ENCODE measurements around the gene PRELID1. TPM values are rescaled to one million over a fixed set of nuclear protein-coding genes. Genes with fewer than 3 reads are reported as not detected.
"Not testable (repeated sequence)": the region's sequence is repeated elsewhere in the genome, so short reads cannot be mapped to it uniquely, and the experiment has no call there.

The PRELID1 gene, protein sequence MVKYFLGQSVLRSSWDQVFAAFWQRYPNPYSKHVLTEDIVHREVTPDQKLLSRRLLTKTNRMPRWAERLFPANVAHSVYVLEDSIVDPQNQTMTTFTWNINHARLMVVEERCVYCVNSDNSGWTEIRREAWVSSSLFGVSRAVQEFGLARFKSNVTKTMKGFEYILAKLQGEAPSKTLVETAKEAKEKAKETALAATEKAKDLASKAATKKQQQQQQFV
- 100 to 1,000 TPM; 345 to 494 (median 375) TPM for polyA plus RNA-seq

DNA sequence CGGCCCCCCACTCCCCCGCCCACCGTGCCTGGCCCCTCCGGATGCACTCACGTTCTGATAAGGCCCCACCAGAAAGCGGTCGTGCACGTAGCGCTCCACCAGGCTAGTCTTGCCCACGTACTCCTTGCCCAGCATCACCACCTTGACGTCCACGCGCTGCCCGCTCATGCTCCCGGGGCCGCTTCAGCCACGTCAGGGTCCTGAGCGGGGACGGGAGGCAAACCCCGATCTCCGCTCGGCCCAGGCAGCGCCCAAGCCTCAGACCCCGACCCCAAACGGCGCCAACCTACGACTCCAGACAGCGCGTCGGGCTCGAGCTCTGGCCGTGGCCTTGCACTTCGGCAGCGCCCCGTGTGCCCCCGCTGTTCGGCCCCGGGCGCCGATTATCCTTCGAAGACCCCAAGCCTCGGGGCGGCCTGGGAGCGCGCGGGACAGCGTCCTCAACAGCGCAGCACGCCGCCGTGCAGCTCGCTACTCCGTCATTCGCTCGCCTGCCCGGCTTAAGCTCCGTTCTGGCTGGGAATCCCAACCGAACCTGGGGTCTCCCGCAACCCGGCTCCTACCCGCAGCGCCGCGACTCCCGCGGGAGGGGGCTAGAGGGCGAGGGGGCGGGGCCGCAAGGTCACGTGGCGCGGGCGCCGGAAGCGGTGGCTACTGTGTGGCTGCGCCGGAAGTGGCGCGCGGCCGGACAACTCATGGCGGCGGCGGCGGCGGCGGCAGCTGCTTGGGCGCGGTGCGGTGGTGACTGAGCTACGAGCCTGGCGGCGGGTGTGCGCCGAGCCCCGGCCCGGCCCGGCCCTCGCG, at the start of gene PRELID1, which contains the start of gene RAB24:
Gene PRELID1, plus strand, starts transcription at position 679 of the 804 bp plus-strand sequence. CDS start 187 bp downstream, outside the sequence.
Gene RAB24, minus strand, starts transcription at position 599 of the 804 bp plus-strand sequence. Its CDS starts 431 bp downstream, at position 168.
- peak; percentile 90 to 91 (median 91) for DNase-seq
- no peaks in the 10 kb centered on the region for H3K9me3 Mint-ChIP-seq
- H3K27me3 Mint-ChIP-seq (ENCODE audit: low read depth in 3 of 3), result peaks cover 16 to 32% (median 29%) of the 10 kb centered on the region in 3 donors
- H3K4me1 Mint-ChIP-seq, result peaks cover 81 to 83% of the 10 kb centered on the region in 2 donors
- peak within 1 kb of the TSS; percentile 95 to 98 (median 96) for H3K27ac Mint-ChIP-seq
- peaks cover 5 to 25% (median 19%) of the 10 kb centered on the region in 3 donors for H3K36me3 Mint-ChIP-seq
- peak within 1 kb of the TSS; percentile 90 to 95 (median 94) for H3K4me3 Mint-ChIP-seq

DNA sequence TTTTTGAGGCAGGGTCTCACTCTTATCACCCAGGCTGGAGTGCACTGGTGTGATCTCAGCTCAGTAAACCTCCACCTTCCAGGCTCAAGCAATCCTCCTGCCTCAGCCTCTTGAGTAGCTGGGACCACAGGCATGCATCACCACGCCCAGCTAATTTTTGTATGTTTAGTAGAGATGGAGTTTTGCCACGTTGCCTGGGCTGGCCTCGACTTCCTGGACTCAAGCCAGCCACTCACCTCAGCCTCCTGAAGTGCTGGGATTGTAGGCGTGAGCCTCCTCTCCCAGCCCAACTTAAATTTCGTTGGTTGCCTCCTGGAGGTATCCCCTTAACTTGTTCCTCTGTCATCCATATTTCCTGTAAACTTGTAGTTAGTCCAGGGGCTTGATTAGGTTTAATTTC, 47.3 kb upstream of the PRELID1 start:
- no peak overlapping the region for H3K4me3 Mint-ChIP-seq
- peak overlapping the region in 1 of 6 donors; percentile 58 for H3K27ac Mint-ChIP-seq
- H3K27me3 Mint-ChIP-seq (ENCODE audit: low read depth in 3 of 3), result peaks cover 0 to 8% (median 0%) of the 10 kb centered on the region in 3 donors
- H3K4me1 Mint-ChIP-seq, result peaks cover 2 to 13% of the 10 kb centered on the region in 2 donors
- no peaks in the 10 kb centered on the region for H3K9me3 Mint-ChIP-seq
- no peak for DNase-seq
- H3K36me3 Mint-ChIP-seq, result peaks cover 18 to 54% (median 30%) of the 10 kb centered on the region in 3 donors

DNA sequence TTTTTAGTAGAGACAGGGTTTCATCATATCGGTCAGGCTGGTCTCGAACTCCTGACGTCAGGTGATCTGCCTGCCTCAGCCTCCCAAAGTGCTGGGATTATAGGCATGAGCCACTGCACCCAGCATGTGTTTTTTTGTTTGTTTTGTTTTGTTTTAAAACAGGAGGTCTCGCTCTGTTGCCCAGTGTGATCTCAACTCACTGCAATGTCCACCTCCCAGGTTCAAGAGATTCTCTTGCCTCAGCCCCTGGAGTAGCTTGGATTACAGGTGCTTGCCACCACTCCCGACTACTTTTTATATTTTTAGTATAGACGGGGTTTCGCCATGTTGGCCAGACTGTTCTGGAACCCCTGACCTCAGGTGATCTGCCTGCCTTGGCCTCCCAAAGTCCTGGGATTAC, 44.9 kb upstream of the PRELID1 start:
- H3K4me3 Mint-ChIP-seq, result not testable (repeated sequence)

DNA sequence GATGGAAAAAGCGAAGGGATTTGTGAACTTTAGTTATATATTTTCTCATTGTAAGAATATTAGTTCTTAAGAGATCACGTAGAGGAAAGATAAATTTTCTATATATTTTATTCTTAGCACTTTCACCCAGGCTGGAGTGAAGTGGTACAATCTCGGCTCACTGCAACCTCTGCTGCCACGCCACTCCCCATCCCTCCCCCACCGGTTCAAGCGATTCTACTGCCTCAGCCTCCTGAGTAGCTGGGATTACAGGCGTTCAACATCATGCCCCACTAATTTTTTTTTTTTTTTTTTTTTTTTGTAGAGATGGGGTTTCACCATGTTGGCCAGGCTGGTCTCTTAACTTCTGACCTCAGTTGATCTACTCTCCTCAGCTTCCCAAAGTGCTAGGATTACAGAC, 42.6 kb upstream of the PRELID1 start:
- H3K4me3 Mint-ChIP-seq, result no peak overlapping the region
- peaks cover 12 to 47% (median 14%) of the 10 kb centered on the region in 3 donors for H3K36me3 Mint-ChIP-seq
- peaks cover under 1 to 2% of the 10 kb centered on the region in 2 donors for H3K4me1 Mint-ChIP-seq
- no peak for DNase-seq
- no peak overlapping the region for H3K27ac Mint-ChIP-seq
- no peaks in the 10 kb centered on the region for H3K9me3 Mint-ChIP-seq
- peaks cover 0 to 9% (median 0%) of the 10 kb centered on the region in 3 donors for H3K27me3 Mint-ChIP-seq (ENCODE audit: low read depth in 3 of 3)

More for the DNA sequence above, 44.9 kb upstream of the PRELID1 start:
- H3K36me3 Mint-ChIP-seq, result peaks cover 14 to 52% (median 16%) of the 10 kb centered on the region in 3 donors
- DNase-seq; H3K27me3 Mint-ChIP-seq (ENCODE audit: low read depth in 3 of 3); H3K9me3 Mint-ChIP-seq; H3K4me1 Mint-ChIP-seq: not testable (repeated sequence)
- peak overlapping the region in 1 of 6 donors; percentile 29 for H3K27ac Mint-ChIP-seq

DNA sequence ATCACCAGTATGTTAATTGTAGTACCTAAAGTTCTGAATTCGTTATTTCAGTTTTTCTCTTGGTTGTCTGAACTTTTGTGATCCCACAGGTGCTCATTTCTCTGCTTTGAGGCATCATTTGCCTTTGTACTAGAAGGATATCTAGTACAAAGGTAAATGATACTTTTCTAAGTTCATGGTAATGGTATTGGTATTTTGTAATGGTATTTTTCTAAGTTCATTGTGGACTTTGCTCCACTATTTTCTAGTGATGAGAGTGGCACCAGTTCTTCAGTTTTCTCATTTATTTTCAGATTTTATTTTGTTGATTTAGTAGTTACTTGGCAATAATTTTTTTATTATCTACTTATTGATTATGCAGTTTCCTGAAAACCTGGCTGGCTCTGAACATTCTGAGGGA, 42.1 kb upstream of the PRELID1 start:
- Mint-ChIP-seq H3K4me3 (no peak overlapping the region), H3K36me3 (peaks cover 12 to 51% (median 14%) of the 10 kb centered on the region in 3 donors), H3K27me3 (ENCODE audit: low read depth in 3 of 3) (peaks cover 0 to 9% (median 2%) of the 10 kb centered on the region in 3 donors), H3K27ac (peak overlapping the region in 1 of 6 donors; percentile 48), H3K9me3 (no peaks in the 10 kb centered on the region), H3K4me1 (no peaks in the 10 kb centered on the region)
- no peak for DNase-seq

DNA sequence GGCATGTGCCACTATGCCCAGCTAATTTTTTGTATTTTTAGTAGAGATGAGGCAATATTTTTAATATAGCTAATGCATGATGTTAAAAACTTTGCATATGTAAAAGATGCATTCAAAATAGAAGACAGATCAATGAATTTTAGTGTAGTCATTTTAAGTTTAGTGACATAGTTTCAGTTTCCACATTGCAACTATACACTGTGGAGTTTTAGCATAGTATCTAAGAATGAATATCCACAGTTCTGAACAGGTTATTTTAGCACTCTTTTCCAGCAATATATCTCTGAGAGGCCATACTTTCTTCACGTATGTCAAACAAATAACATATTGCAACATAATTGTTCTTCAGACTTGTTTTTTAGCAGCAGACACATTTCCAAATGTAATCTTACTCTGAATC, 39.4 kb upstream of the PRELID1 start:
- no peak for DNase-seq
- Mint-ChIP-seq H3K4me1 (no peaks in the 10 kb centered on the region), H3K9me3 (no peaks in the 10 kb centered on the region), H3K4me3 (no peak overlapping the region), H3K36me3 (peaks cover 14 to 45% (median 18%) of the 10 kb centered on the region in 3 donors), H3K27ac (peak overlapping the region in 1 of 6 donors; percentile 34), H3K27me3 (ENCODE audit: low read depth in 3 of 3) (peaks cover 0 to 6% (median 2%) of the 10 kb centered on the region in 3 donors)

DNA sequence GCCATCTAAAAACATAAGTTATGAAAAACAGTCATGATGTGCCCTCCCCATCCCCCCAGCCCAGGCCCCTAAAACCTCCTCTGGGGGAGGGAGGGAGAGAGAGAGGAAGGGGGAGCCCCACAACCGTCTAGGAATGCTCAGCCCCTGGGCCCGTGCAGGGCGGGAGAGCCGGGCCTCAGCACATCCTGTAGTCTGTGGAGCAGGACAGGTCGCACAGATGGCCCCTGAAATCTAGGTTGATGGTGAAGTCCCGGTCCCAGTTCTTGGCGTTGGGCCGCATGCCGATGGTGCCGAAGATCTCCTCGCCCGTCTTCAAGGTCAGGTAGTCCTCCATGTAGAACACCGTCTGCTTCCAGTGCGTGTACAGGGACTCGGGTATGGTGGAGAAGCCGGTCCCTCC, 38.2 kb upstream of the PRELID1 start:
- no peak for DNase-seq
- H3K9me3 Mint-ChIP-seq, result no peaks in the 10 kb centered on the region
- H3K36me3 Mint-ChIP-seq, result peaks cover 11 to 44% (median 13%) of the 10 kb centered on the region in 3 donors
- no peaks in the 10 kb centered on the region for H3K4me1 Mint-ChIP-seq
- H3K4me3 Mint-ChIP-seq, result no peak overlapping the region
- peaks cover 0 to 3% (median 2%) of the 10 kb centered on the region in 3 donors for H3K27me3 Mint-ChIP-seq (ENCODE audit: low read depth in 3 of 3)
- H3K27ac Mint-ChIP-seq, result no peak overlapping the region

DNA sequence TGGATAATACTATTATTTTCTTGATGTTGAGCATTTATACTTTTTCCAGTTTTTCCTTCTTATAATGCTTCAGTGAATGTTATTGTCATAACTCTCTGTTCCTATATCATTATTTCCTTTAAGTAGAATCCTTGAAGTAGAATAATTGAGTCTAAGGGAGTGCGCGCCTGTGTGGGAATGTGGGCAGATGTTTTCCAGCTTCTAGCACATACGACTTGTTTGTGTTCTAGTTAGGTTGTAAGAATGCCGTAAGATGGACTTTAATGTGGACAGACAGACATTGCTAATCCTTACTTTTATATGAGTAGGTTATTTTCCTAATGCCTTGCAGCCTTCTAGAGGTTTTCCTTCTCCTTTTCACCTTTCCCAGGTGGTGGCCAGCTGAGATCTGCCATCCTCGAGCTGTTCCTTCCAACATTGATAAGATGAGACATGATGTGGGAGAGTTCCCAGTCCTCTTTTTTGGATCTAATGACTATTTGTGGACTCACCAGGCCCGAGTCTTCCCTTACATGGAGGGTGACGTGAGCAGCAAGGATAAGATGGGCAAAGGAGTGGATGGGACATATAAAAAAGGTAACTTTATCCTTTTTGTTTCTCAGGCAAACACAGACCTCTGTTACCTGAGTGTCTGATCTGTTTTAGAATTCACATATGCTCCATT, 34.2 kb upstream of the PRELID1 start:
- Mint-ChIP-seq H3K9me3 (no peaks in the 10 kb centered on the region), H3K4me3 (no peak overlapping the region), H3K36me3 (peaks cover 10 to 52% (median 25%) of the 10 kb centered on the region in 3 donors), H3K27me3 (ENCODE audit: low read depth in 3 of 3) (peaks cover 0 to 2% (median 0%) of the 10 kb centered on the region in 3 donors), H3K4me1 (no peaks in the 10 kb centered on the region), H3K27ac (no peak overlapping the region)
- no peak for DNase-seq

DNA sequence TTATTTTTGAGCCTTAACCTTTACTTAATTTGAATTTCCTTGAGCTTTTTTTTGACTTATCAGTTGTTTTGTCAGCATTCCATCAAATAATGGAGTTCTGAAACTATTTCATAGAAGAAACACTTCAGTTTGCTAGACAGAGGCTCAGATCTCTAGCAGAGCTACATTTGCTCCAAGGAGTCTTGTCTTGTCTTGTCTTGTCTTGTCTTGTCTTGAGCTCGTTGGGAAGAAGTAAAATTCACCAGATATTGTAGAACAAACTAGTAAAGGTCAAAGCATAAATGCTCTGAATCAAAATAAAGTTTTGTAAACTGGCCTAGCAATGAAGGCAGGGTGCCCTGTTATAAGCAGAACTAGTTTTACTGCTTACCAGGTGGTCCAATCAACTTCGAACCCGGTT, 33.6 kb upstream of the PRELID1 start:
- Mint-ChIP-seq H3K4me3 (no peak overlapping the region), H3K9me3 (no peaks in the 10 kb centered on the region), H3K36me3 (peaks cover 11 to 55% (median 25%) of the 10 kb centered on the region in 3 donors), H3K4me1 (no peaks in the 10 kb centered on the region), H3K27ac (no peak overlapping the region), H3K27me3 (ENCODE audit: low read depth in 3 of 3) (peaks cover 0 to 2% (median 0%) of the 10 kb centered on the region in 3 donors)
- DNase-seq, result no peak

DNA sequence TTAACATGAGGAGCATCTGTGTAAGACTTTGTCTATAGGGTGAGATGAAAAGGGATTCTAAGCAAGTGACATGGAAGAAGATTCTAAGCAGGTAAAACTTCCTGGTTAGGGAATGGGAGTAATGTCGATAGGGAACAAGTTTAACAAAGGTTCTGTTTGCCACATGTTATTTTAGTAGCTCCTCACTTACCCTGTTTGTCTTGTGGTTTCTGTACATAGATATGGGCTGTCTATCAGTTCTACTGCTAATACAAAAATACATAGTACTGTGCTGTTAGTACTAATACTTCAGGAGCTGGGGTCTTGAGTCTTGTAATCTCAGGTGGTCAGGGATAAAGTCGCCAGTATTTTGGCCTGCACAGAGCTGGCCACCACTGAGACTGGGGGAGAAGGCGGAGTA, 32.9 kb upstream of the PRELID1 start:
- H3K4me1 Mint-ChIP-seq, result no peaks in the 10 kb centered on the region

DNA sequence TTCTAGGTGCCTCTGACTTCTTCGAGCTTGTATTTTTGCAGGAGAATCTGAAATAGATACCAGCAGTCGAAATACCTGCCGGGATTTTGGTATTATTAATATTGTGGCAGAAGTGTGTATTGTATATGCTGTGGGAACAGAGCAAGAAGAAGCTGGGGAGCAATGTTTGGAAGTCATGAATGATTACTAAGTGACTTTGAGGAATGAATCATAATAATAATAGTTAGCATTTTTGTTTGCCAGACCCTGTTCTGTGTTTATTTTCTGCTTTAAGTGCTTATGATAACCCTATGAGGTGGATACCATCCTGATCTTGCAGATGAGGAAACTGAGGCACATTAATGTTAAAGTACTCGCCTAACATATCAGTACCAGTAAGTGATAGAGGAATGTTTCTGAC, 32.5 kb upstream of the PRELID1 start:
- peaks cover 14 to 51% (median 25%) of the 10 kb centered on the region in 3 donors for H3K36me3 Mint-ChIP-seq
- peak overlapping the region in 1 of 6 donors; percentile 23 for H3K27ac Mint-ChIP-seq
- no peaks in the 10 kb centered on the region for H3K9me3 Mint-ChIP-seq
- no peaks in the 10 kb centered on the region for H3K4me1 Mint-ChIP-seq
- peaks cover 0 to 2% (median 0%) of the 10 kb centered on the region in 3 donors for H3K27me3 Mint-ChIP-seq (ENCODE audit: low read depth in 3 of 3)
- no peak overlapping the region for H3K4me3 Mint-ChIP-seq
- no peak for DNase-seq

More for the DNA sequence above, 32.9 kb upstream of the PRELID1 start:
- Mint-ChIP-seq H3K27ac (peak overlapping the region in 1 of 6 donors; percentile 45), H3K27me3 (ENCODE audit: low read depth in 3 of 3) (peaks cover 0 to 2% (median 0%) of the 10 kb centered on the region in 3 donors), H3K4me3 (no peak overlapping the region), H3K9me3 (no peaks in the 10 kb centered on the region), H3K36me3 (peaks cover 14 to 55% (median 25%) of the 10 kb centered on the region in 3 donors)
- DNase-seq, result no peak

DNA sequence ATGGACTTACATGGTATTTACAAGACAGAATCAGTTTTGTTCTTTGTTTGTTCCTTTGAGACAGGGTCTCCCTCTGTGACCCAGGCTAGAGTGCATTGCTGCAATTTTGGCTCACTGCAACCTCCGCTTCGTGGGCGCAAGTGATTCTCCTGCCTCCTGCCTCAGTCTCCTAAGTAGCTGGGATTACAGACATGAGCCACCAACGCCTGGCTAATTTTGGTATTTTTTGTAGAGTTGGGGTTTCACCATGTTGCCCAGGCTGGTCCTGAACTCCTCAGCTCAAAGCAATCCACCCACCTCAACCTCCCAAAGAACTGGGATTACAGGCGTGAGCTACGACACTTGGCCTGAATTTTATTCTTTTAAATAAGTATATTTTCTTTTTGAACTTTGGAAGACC, 27.7 kb upstream of the PRELID1 start:
- peaks cover 0 to under 1% (median 0%) of the 10 kb centered on the region in 3 donors for H3K27me3 Mint-ChIP-seq (ENCODE audit: low read depth in 3 of 3)
- H3K4me3 Mint-ChIP-seq, result no peak overlapping the region
- no peak overlapping the region for H3K27ac Mint-ChIP-seq
- peaks cover 18 to 46% (median 25%) of the 10 kb centered on the region in 3 donors for H3K36me3 Mint-ChIP-seq
- H3K9me3 Mint-ChIP-seq, result no peaks in the 10 kb centered on the region
- H3K4me1 Mint-ChIP-seq, result no peaks in the 10 kb centered on the region
- DNase-seq, result no peak

DNA sequence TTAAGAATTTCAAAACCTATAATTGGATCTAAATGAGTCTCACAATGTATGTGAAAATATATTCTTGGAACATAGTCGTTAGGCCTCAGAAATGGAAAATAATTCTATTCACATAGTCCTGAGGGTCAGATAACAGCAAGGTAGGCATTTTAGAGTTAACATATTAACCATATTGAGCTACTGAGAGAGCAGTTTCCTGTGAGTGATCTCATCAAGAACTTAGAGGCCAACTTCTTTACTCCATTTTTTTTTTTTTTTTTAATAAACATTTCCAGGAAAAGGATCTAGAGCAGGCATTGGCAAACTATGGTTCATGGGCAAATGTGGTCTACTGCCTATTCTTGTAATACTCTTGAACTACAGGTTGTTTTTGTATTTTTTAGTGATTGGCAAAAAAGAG, 26.7 kb upstream of the PRELID1 start:
- H3K9me3 Mint-ChIP-seq, result no peaks in the 10 kb centered on the region
- peaks cover 20 to 43% (median 31%) of the 10 kb centered on the region in 3 donors for H3K36me3 Mint-ChIP-seq
- no peak overlapping the region for H3K4me3 Mint-ChIP-seq
- peak overlapping the region in 2 of 6 donors; percentile 2 to 25 for H3K27ac Mint-ChIP-seq
- DNase-seq, result no peak
- H3K4me1 Mint-ChIP-seq, result no peaks in the 10 kb centered on the region
- peaks cover 0 to 2% (median 0%) of the 10 kb centered on the region in 3 donors for H3K27me3 Mint-ChIP-seq (ENCODE audit: low read depth in 3 of 3)
